ENCODE results near the gene POU5F1.
"Not testable (repeated sequence)": the region's sequence is repeated elsewhere in the genome, so short reads cannot be mapped to it uniquely, and the experiment has no call there.

Gene POU5F1

GRCh38 chr6:31189223-31189622, 18.7 kb upstream of the POU5F1 start:
- DNase-seq = not testable (repeated sequence)

GRCh38 chr6:31187780-31188194, 17.3 kb upstream of the POU5F1 start:
- no peak for DNase-seq

GRCh38 chr6:31186052-31186734, 15.7 kb upstream of the POU5F1 start:
- DNase-seq = no peak

GRCh38 chr6:31185695-31186051, 15.2 kb upstream of the POU5F1 start:
- DNase-seq = not testable (repeated sequence)

GRCh38 chr6:31183859-31184258, 13.4 kb upstream of the POU5F1 start:
- DNase-seq = not testable (repeated sequence)

- DNase-seq = not testable (repeated sequence)
Observed at GRCh38 chr6:31183287-31183686, 12.8 kb upstream of the POU5F1 start.

GRCh38 chr6:31180500-31180899, 10.0 kb upstream of the POU5F1 start:
- DNase-seq = peak; percentile 70

GRCh38 chr6:31179896-31180295, 9.4 kb upstream of the POU5F1 start:
- DNase-seq = no peak

GRCh38 chr6:31179042-31179386, 8.5 kb upstream of the POU5F1 start:
- DNase-seq = no peak

GRCh38 chr6:31178143-31179041, 7.9 kb upstream of the POU5F1 start:
- no peak for DNase-seq

- DNase-seq = no peak
Observed at GRCh38 chr6:31175971-31176370, 5.5 kb upstream of the POU5F1 start.

GRCh38 chr6:31174378-31174777, 3.9 kb upstream of the POU5F1 start:
- no peak for DNase-seq

- DNase-seq = no peak
Observed at GRCh38 chr6:31173406-31173805, 2.9 kb upstream of the POU5F1 start.

GRCh38 chr6:31172973-31173384, 2.5 kb upstream of the POU5F1 start:
- no peak for DNase-seq

- no peak for DNase-seq
Observed at GRCh38 chr6:31171931-31172905, 1.7 kb upstream of the POU5F1 start.

- DNase-seq = no peak
Observed at GRCh38 chr6:31170987-31171671, 647 bp upstream of the POU5F1 start.

GRCh38 chr6:31169858-31170599, 453 bp downstream of the POU5F1 start:
- not testable (repeated sequence) for DNase-seq

GRCh38 chr6:31169123-31169857, 1.2 kb downstream of the POU5F1 start:
- DNase-seq = peak; percentile 10

GRCh38 chr6:31168606-31169005, 1.9 kb downstream of the POU5F1 start:
- no peak for DNase-seq

GRCh38 chr6:31165986-31166385, 4.5 kb downstream of the POU5F1 start:
- DNase-seq = no peak

Measured in NCI-H2227 treated with DMSO at 0.1 percent for 48 hours (cell line).